ENCODE measurements around the gene CKM.

The CKM gene

GRCh38 chr19:45348367-45349125 is 25.9 kb upstream of the CKM start:
- no peak overlapping the region for H3K27ac ChIP-seq

GRCh38 chr19:45347570-45348366 is 25.1 kb upstream of the CKM start:
- no peak overlapping the region for H3K27ac ChIP-seq
- TF ChIP-seq ZFX (IDR thresholded peaks at IDR 0.05) (no peak), CTCF (conservative IDR thresholded peaks at IDR 0.05) (no peak)

More at GRCh38 chr19:45348367-45349125, 25.9 kb upstream of the CKM start:
- no peak for TF ChIP-seq ZFX (IDR thresholded peaks at IDR 0.05)
- TF ChIP-seq CTCF (conservative IDR thresholded peaks at IDR 0.05), result no peak

- TF ChIP-seq ZFX (IDR thresholded peaks at IDR 0.05) (no peak), CTCF (conservative IDR thresholded peaks at IDR 0.05) (no peak)
Observed at GRCh38 chr19:45346449-45346848, 23.8 kb upstream of the CKM start.

GRCh38 chr19:45345506-45345860 is 22.8 kb upstream of the CKM start:
- no peak overlapping the region for H3K27ac ChIP-seq
- TF ChIP-seq ZFX (IDR thresholded peaks at IDR 0.05), result no peak
- no peak for TF ChIP-seq CTCF (conservative IDR thresholded peaks at IDR 0.05)

More at GRCh38 chr19:45346449-45346848, 23.8 kb upstream of the CKM start:
- H3K27ac ChIP-seq, result no peak overlapping the region

- no peak for TF ChIP-seq CTCF (conservative IDR thresholded peaks at IDR 0.05)
- TF ChIP-seq ZFX (IDR thresholded peaks at IDR 0.05), result no peak
- H3K27ac ChIP-seq, result no peak overlapping the region
Observed at GRCh38 chr19:45344621-45345505, 22.2 kb upstream of the CKM start.

- TF ChIP-seq CTCF (conservative IDR thresholded peaks at IDR 0.05) (no peak), ZFX (IDR thresholded peaks at IDR 0.05) (no peak)
- H3K27ac ChIP-seq, result no peak overlapping the region
Observed at GRCh38 chr19:45342911-45343310, 20.2 kb upstream of the CKM start.

Data from C4-2B (cell line).